Ishikawa (cell line): ENCODE results near the gene ARID3C.

Experiments used
- CEBPB ChIP-seq: IDR thresholded peaks from 2 replicates; pipeline ENCODE4 v1.6.1; 2012
- CREB1 ChIP-seq: IDR thresholded peaks from 2 replicates; pipeline ENCODE4 v1.6.1; 2012; ENCODE audit warnings: low read depth
- EGR1 ChIP-seq: IDR thresholded peaks from 2 replicates; pipeline ENCODE4 v1.6.1; 2012
- EP300 ChIP-seq: IDR thresholded peaks from 2 replicates; pipeline ENCODE4 v1.6.1; 2012; ENCODE audit warnings: borderline replicate concordance
- FOXM1 ChIP-seq: IDR thresholded peaks from 2 replicates; pipeline ENCODE4 v1.6.1; 2012; ENCODE audit warnings: low read depth, borderline replicate concordance
- NFIC ChIP-seq: IDR thresholded peaks from 2 replicates; pipeline ENCODE4 v1.6.1; 2012
- RAD21 ChIP-seq: IDR thresholded peaks from 2 replicates; pipeline ENCODE4 v1.6.1; 2012; ENCODE audit warnings: low read depth
- REST ChIP-seq: IDR thresholded peaks from 2 replicates; pipeline ENCODE4 v1.6.1; 2012; ENCODE audit warnings: low read depth, mild to moderate bottlenecking
- TAF1 ChIP-seq: IDR thresholded peaks from 2 replicates; pipeline ENCODE4 v1.6.1; 2012; ENCODE audit warnings: low read depth, mild to moderate bottlenecking
- TCF12 ChIP-seq: IDR thresholded peaks from 2 replicates; pipeline ENCODE4 v1.6.1; 2012; ENCODE audit warnings: low read depth
- TEAD4 ChIP-seq: IDR thresholded peaks from 2 replicates; pipeline ENCODE4 v1.6.1; 2012
- YY1 ChIP-seq: IDR thresholded peaks from 2 replicates; pipeline ENCODE4 v1.6.1; 2012; ENCODE audit warnings: low read depth
- ZBTB7A ChIP-seq: IDR thresholded peaks from 2 replicates; pipeline ENCODE4 v1.6.1; 2012; ENCODE audit warnings: low read depth
- TF ChIP-seq, protein P1 (sequence below): IDR thresholded peaks from 2 replicates; pipeline ENCODE4 v1.6.1; 2012
- TF ChIP-seq, protein P2 (sequence below): IDR thresholded peaks from 2 replicates; pipeline ENCODE4 v1.6.1; 2012

The ARID3C gene

DNA sequence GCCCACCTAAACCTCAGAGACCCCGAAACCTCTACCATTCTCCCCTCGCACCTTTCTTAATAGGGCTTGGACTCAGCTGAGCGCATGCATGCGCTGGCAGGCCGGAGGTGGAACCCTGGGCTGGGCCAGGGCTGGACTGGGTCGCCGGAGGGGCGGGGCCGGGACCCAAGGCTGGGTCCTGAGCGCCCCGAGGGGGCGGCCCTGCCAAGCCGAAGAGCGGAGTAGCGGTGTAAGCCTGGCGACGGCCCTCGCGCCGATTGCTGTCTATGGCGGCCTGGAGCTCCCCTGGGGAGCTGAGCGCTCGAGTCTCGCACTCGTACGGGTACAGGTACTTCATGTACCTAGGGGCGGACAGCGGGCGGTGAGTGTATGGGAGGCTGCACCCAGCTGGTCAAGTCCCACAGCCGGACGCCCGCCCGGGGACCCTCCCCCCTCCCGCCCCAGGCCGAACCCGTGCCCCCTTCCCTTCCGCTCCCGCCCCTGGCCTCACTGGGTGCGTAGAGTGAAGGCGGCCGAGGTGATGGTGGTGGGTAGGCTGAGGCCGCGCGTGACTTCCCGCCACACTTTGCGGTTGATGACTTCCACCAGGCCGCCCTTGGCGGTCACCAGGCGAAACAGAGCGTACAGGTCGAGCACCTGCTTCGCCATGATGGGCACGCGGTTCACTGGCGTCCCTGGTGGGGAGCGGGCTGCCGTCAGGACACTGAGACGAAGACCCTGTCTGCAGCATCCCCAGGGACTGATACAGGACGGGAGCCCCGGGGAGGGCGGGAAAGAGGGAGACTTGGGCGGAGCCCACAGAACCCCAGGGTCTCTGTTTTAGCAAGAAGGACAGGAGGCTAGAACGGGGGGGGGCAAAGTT, 5.3 kb downstream of the ARID3C start:
- TF ChIP-seq EP300 (no peak), NFIC (no peak), ZBTB7A (no peak), FOXM1 (no peak), TEAD4 (no peak)
- TF ChIP-seq, protein P1, sequence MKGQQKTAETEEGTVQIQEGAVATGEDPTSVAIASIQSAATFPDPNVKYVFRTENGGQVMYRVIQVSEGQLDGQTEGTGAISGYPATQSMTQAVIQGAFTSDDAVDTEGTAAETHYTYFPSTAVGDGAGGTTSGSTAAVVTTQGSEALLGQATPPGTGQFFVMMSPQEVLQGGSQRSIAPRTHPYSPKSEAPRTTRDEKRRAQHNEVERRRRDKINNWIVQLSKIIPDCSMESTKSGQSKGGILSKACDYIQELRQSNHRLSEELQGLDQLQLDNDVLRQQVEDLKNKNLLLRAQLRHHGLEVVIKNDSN, result no peak

GRCh38 chr9:34620061-34620994, 8.5 kb downstream of the ARID3C start, which contains the start of gene DCTN3:
DCTN3 (minus strand) TSS chr9:34620495; CDS start chr9:34620464, 31 bp downstream.
- peak; percentile 80 for TF ChIP-seq CREB1
- peak; percentile 82 for TF ChIP-seq YY1
- TF ChIP-seq, protein P2, sequence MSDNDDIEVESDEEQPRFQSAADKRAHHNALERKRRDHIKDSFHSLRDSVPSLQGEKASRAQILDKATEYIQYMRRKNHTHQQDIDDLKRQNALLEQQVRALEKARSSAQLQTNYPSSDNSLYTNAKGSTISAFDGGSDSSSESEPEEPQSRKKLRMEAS, result no peak
- no peak for TF ChIP-seq FOXM1
- TF ChIP-seq, protein P1, result no peak

- TF ChIP-seq TAF1 (no peak), TCF12 (no peak), RAD21 (no peak), ZBTB7A (no peak), CREB1 (no peak), REST (no peak), TEAD4 (no peak), CEBPB (no peak), EP300 (no peak), FOXM1 (no peak), NFIC (no peak), EGR1 (no peak), YY1 (no peak)
- TF ChIP-seq, protein P1, result no peak
- TF ChIP-seq, protein P2, result no peak
Observed at GRCh38 chr9:34615132-34615531, 13.7 kb downstream of the ARID3C start.

DNA sequence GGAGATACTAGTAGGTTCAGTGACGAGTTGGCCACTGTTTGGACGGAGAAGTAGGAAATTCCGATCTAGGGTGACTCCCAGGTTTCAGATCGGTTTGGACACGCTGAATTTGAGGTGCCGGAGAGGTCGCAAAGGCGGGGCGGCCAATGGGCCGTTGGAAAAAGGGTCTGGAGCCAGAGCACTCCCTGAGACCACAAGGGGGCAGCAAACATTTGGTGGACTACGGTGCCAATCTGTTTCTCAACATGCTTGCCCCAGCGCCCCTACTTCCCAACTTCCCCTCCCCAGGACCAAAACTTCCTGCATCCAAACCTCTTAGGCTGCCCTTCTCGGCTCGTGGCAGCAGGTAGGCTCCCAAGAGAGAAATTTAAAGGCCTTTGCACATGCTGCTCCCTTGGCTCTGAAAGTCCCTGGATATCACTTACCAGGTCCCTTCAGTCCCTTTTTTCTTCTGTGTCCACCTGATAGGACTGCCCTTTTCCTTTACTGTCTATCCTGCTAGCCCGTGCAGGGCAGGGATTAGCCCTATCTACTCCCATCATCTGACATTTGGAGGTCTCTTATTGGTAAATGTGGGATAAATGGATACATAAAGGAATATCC, 16.0 kb downstream of the ARID3C start:
- TF ChIP-seq ZBTB7A (peak; percentile 31; the same call in 1 of the 2 replicates), TAF1 (no peak), RAD21 (peak; percentile 64)

- TF ChIP-seq, protein P2, result peak; percentile 37; the same call in 1 of the 2 replicates
- peak; percentile 44; the same call in 1 of the 2 replicates for TF ChIP-seq TCF12
- TF ChIP-seq YY1, result peak; percentile 89
- TF ChIP-seq EGR1, result no peak
- TF ChIP-seq RAD21, result no peak
- TF ChIP-seq ZBTB7A, result peak; percentile 55; the same call in 1 of the 2 replicates
- no peak for TF ChIP-seq EP300
- peak; percentile 92 for TF ChIP-seq TAF1
- TF ChIP-seq TEAD4, result peak; percentile 4; the same call in 1 of the 2 replicates
- TF ChIP-seq, protein P1, result 0 out of 2 replicates have a peak, but pooled peaks have one; percentile 3
Observed at GRCh38 chr9:34611811-34612787, 16.8 kb downstream of the ARID3C start, which contains the start of gene RPP25L. RPP25L (minus strand) TSS chr9:34612097; CDS start chr9:34611296, 801 bp downstream.
